Measurements from ENCODE around the gene TFF3.

The TFF3 gene

DNA sequence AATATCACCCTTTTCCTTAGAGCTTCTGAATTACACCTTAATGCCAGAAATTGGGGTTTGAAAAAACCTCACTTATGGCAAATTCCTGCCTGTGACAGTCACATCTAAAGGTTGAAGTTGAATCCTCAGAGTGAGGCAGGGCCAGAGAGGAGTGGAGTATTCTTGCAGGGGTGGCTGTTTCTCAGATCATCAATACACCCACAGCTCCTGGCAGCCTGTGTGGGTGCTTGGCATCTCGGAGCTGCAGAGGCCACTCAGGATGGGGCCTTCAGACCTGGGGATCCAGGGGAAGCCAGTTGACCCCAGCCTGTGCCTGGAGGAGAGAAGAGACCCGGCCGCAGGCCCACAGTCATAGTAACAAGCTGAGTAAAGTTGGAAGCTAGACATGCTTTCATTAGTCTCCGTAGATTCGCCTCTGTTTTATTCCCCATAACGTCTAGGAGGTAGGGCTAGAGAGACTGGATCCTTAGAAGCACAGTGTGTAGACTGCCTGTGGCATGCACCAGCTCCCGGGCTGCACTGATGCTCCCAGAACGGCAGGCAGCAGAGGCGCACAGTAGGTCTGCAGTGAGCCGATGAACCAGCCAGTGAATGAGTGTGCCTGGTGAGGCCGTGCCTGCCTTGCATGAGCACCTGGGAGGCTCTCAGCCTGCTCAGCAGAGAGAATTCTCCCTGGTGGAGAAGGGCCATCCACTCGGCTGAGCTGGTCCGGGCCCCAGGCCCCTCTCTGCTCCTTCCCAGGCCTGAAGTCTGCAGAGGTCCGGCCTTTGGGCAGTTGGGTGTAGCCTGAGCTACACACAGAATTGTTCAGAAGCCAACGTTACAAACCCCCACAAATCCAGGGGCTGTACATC, 42.9 kb downstream of the TFF3 start:
- DNase-seq (ENCODE audit: low read depth, low spot score) = no peak
- TF ChIP-seq, protein P1, sequence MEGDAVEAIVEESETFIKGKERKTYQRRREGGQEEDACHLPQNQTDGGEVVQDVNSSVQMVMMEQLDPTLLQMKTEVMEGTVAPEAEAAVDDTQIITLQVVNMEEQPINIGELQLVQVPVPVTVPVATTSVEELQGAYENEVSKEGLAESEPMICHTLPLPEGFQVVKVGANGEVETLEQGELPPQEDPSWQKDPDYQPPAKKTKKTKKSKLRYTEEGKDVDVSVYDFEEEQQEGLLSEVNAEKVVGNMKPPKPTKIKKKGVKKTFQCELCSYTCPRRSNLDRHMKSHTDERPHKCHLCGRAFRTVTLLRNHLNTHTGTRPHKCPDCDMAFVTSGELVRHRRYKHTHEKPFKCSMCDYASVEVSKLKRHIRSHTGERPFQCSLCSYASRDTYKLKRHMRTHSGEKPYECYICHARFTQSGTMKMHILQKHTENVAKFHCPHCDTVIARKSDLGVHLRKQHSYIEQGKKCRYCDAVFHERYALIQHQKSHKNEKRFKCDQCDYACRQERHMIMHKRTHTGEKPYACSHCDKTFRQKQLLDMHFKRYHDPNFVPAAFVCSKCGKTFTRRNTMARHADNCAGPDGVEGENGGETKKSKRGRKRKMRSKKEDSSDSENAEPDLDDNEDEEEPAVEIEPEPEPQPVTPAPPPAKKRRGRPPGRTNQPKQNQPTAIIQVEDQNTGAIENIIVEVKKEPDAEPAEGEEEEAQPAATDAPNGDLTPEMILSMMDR (IDR thresholded peaks at IDR 0.05; ENCODE audit: insufficient read depth, low read length, missing control alignments) = no peak
- ChIA-PET CTCF (interaction anchor here (4.2 kb wide), 1 partner anchor 13 kb away, joined by 14 read pairs; no protein-coding TSS in a partner anchor), POLR2A (no interaction called here)
- no peak overlapping the region for H3K4me3 ChIP-seq (ENCODE audit: low read depth, low read length)

DNA sequence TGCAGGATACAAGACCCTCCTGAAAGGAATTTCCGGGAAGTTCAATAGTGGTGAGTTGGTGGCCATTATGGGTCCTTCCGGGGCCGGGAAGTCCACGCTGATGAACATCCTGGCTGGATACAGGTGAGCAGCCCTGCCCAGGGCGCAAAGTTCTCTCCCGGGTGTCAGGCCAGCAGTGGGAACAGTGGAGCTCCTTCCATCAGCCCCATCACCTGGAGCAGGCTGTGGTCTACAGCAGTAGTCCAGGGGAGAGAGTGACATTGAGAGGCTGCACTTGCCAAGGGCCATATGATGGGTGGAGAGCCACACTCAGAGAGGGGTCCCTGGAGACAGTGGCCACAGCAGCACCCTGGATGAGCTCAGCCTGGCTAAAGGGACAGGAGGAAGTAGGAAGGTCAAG, 44.1 kb downstream of the TFF3 start:
- POLR2A ChIA-PET = no interaction called here
- TF ChIP-seq, protein P1 (IDR thresholded peaks at IDR 0.05; ENCODE audit: insufficient read depth, low read length, missing control alignments) = no peak

DNA sequence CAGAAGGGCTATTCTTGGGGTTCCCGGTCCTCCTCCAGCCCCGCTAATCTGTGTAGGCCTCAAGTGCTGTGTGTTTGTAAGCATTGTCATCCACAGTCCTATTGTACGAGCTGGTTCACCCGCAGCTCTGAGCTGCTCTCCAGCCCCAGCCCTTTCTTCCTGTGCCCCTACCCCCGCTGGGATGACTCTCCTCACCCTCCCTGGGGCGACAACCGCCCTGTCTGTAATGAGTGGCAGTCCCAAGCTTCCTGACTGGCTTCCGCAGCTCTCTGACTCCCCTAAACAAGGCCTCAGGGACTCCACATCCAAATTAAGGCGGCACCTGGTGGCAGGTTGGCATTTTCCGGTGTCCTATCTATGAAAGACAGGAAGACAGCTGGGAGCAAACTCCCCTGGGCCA, 45.8 kb downstream of the TFF3 start:
- TF ChIP-seq, protein P1 (IDR thresholded peaks at IDR 0.05; ENCODE audit: insufficient read depth, low read length, missing control alignments) = no peak
- DNase-seq (ENCODE audit: low read depth, low spot score) = no peak
- H3K4me3 ChIP-seq (ENCODE audit: low read depth, low read length) = no peak overlapping the region
- CTCF ChIA-PET = interaction anchor here (1.0 to 4.2 kb wide), 2 partner anchors 10 to 124 kb away, joined by 4 to 14 read pairs; no protein-coding TSS in a partner anchor
- POLR2A ChIA-PET = no interaction called here

More for the DNA sequence above, 44.1 kb downstream of the TFF3 start:
- no peak for DNase-seq (ENCODE audit: low read depth, low spot score)
- CTCF ChIA-PET = interaction anchor here (4.2 kb wide), 1 partner anchor 12 kb away, joined by 14 read pairs; no protein-coding TSS in a partner anchor
- H3K4me3 ChIP-seq (ENCODE audit: low read depth, low read length) = no peak overlapping the region

DNA sequence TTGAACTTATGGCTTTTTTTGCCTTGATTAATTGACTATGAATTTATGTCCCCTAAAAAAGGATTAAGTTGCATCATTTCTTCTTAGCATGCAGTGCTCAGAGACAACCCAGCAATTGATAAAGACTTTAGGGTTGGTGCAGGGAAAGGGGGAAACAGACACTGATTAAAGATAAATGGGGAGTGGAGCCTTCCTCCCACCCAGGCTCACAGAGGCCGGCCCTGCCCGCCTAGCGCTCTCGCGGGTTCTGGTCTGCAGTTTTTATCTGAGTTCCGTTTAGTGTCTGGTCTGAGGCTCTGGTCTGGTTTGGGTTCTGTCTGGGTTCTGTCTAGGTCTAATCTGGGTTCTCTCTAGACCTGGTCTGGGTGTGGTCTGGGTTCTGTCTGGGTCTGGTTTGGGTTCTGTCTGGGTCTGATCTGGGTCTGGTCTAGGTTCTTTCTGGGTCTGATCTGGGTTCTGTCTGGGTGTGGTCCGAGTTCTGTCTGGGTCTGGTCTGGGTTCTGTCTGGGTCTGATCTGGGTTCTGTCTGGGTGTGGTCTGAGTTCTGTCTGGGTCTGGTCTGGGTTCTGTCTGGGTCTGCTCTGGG, 48.1 kb downstream of the TFF3 start:
- TF ChIP-seq, protein P1 (IDR thresholded peaks at IDR 0.05; ENCODE audit: insufficient read depth, low read length, missing control alignments) = no peak
- POLR2A ChIA-PET = no interaction called here

DNA sequence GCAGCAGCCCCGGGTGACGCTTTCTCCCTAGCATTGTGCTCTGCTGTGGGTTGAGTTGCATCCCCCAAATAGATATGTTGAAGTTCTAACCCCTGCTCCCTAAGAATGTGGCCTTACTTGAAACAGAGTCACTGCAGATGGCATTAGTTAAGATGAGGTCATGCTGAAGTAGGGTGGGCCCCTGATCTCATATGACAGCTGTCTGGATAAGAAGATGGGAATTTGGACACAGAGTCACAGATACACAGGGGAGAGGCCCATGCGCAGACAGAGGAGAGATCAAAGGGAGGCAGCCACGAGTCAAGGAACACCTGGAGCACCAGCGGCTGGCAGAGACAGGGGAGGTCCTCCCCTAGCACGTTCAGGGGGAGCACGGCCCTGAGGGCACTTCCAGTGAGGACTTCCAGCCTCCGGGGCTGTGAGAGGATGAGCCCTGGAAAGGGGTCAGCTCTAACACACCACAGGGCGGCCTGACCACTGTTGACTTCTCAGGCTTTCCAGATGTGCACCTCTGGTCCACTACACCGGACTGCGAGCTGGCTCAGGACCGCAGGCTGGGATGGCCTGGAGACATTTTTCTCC, 49.9 kb downstream of the TFF3 start:
- DNase-seq (ENCODE audit: low read depth, low spot score) = no peak
- CTCF ChIA-PET = interaction anchor here (8.1 kb wide), 1 partner anchor 120 kb away, joined by 96 read pairs; no protein-coding TSS in a partner anchor
- TF ChIP-seq, protein P1 (IDR thresholded peaks at IDR 0.05; ENCODE audit: insufficient read depth, low read length, missing control alignments) = no peak
- H3K4me3 ChIP-seq (ENCODE audit: low read depth, low read length) = no peak overlapping the region
- POLR2A ChIA-PET = no interaction called here

More for the DNA sequence above, 48.1 kb downstream of the TFF3 start:
- no peak overlapping the region for H3K4me3 ChIP-seq (ENCODE audit: low read depth, low read length)
- DNase-seq (ENCODE audit: low read depth, low spot score) = no peak
- CTCF ChIA-PET = no interaction called here
